Kidney (tissue), 14 donors: ENCODE results near the gene CALR. TPM values are rescaled to one million over a fixed set of nuclear protein-coding genes. Genes with fewer than 3 reads are reported as not detected.
"Not testable (repeated sequence)": the region's sequence is repeated elsewhere in the genome, so short reads cannot be mapped to it uniquely, and the experiment has no call there.

Source experiments
- DNase-seq, 5 donors: peaks; one replicate each; pipeline ENCODE4 v3.0.0-alpha.2; 2013 to 2020
- FAIRE-seq: peaks from 2 replicates; lab custom pipeline; 2012; peaks lifted over from hg19 to GRCh38; lab: Jason Lieb, UNC
- H3K27ac ChIP-seq, 2 donors: one replicate each; pipeline ENCODE4 v1.7.0; 2013; ENCODE audit warnings: low read depth in 2 of 2, low read length in 2 of 2, inconsistent platforms in 1 of 2
- H3K27me3 ChIP-seq: one replicate; pipeline ENCODE4 v1.7.1; 2013; ENCODE audit warnings: low read length, inconsistent platforms; ENCODE audit not compliant: control insufficient read depth, insufficient read depth
- H3K36me3 ChIP-seq, 3 donors: one replicate each; pipeline versions ENCODE4 v1.7.0 to v1.7.1; 2013; ENCODE audit warnings: low read length in 3 of 3, control low read depth in 1 of 3, inconsistent platforms in 1 of 3; ENCODE audit not compliant: insufficient read depth in 3 of 3, control insufficient read depth in 2 of 3
- H3K4me1 ChIP-seq, 3 donors: one replicate each; pipeline versions ENCODE4 v1.7.0 to v1.7.1; 2013; ENCODE audit warnings: low read length in 3 of 3, inconsistent platforms in 1 of 3, low read depth in 1 of 3; ENCODE audit not compliant: control insufficient read depth in 2 of 3, insufficient read depth in 2 of 3
- H3K4me3 ChIP-seq, 3 donors: one replicate each; pipeline versions ENCODE4 v1.7.0 to v1.8.1; 2013; ENCODE audit warnings: low read length in 3 of 3, control low read depth in 1 of 3, inconsistent platforms in 1 of 3
- H3K9ac ChIP-seq, 3 donors: one replicate each; pipeline versions ENCODE4 v1.7.0 to v1.7.1; 2013; ENCODE audit warnings: low read length in 3 of 3, control low read depth in 1 of 3, inconsistent platforms in 1 of 3
- H3K9me3 ChIP-seq, 3 donors: one replicate each; pipeline versions ENCODE4 v1.7.0 to v1.7.1; 2013; ENCODE audit warnings: low read length in 3 of 3, control low read depth in 1 of 3, inconsistent platforms in 1 of 3; ENCODE audit not compliant: control insufficient read depth in 2 of 3, insufficient read depth in 1 of 3
- CTCF ChIP-seq: IDR thresholded peaks from 3 replicates; pipeline ENCODE4 v1.5.1; 2012; ENCODE audit warnings: mild to moderate bottlenecking, moderate library complexity, borderline replicate concordance; ENCODE audit not compliant: insufficient read depth; ENCODE audit errors: extremely low read depth
- intact Hi-C: fragments of 100-400 bp; cut with DNase I; formaldehyde crosslinking; loops from one replicate; pipeline ENCODE4 v1.11.1; 2022
- polyA plus RNA-seq: library from polyadenylated mRNA; stranded (reverse); fragments of 350-450 nt; fragmentation: Illumina TruSeq; extraction: RNeasy Lipid Tissue Mini Kit (QIAGEN cat#74804); gene quantifications from one replicate; pipeline ENCODE4 v1.2.3, GENCODE V29; 2014; ENCODE audit warnings: low read depth, low replicate concordance; ENCODE audit not compliant: insufficient read depth
- total RNA-seq: library from RNA; stranded (reverse); fragmentation: NEBNext Ultra II Directional; extraction: Animal tissue kit (Norgen Biotek cat#: 25700); gene quantifications from one replicate; pipeline ENCODE4 v1.2.1, GENCODE V29; 2021
- donor health status: control.
- donor health status: control.
- donor health status: control.
- donor health status: control.
- donor health status: control.
- donor health status: DM: yes; HTN: yes; CAD: no.
- donor health status: Normal renal cell carcinoma (clear cell type).

Gene CALR
- total and polyA plus RNA-seq, 2 donors from 2014 or later = 1,037 to 1,087 TPM

- FAIRE-seq (no peak), DNase-seq (peak in 1 of 5 donors; percentile 65)
- no peak overlapping the region for H3K9ac ChIP-seq
- no peak overlapping the region for H3K27ac ChIP-seq
- no peaks in the 10 kb centered on the region for H3K27me3 ChIP-seq
- no peak for TF ChIP-seq CTCF
- peaks cover 0 to 14% (median 4%) of the 10 kb centered on the region in 3 donors for H3K4me1 ChIP-seq
- H3K4me3 ChIP-seq = peak overlapping the region in 1 of 3 donors; percentile 47
- H3K36me3 ChIP-seq = no peaks in the 10 kb centered on the region
- intact Hi-C loops = no loop called here
- no peaks in the 10 kb centered on the region for H3K9me3 ChIP-seq
These were observed 25.8 kb upstream of the CALR start for GRCh38 chr19:12912571-12912970.

- Histone ChIP-seq H3K4me3 (peak overlapping the region in 1 of 3 donors; percentile 47), H3K27ac (no peak overlapping the region), H3K9ac (no peak overlapping the region), H3K27me3 (no peaks in the 10 kb centered on the region), H3K36me3 (no peaks in the 10 kb centered on the region), H3K4me1 (peaks cover 0 to 14% (median 4%) of the 10 kb centered on the region in 3 donors), H3K9me3 (no peaks in the 10 kb centered on the region)
- intact Hi-C loops = no loop called here
- FAIRE-seq (no peak), DNase-seq (peak; percentile 60 to 92 (median 75))
- TF ChIP-seq CTCF = no peak
These were observed 25.3 kb upstream of the CALR start for GRCh38 chr19:12913011-12913561.

- no peaks in the 10 kb centered on the region for H3K9me3 ChIP-seq
- H3K27ac ChIP-seq = no peak overlapping the region
- peak in 3 of 5 donors; percentile 25 to 56 (median 33) for DNase-seq
- TF ChIP-seq CTCF = no peak
- no peaks in the 10 kb centered on the region for H3K27me3 ChIP-seq
- H3K36me3 ChIP-seq = no peaks in the 10 kb centered on the region
- no peak for FAIRE-seq
- peaks cover 0 to 14% (median 8%) of the 10 kb centered on the region in 3 donors for H3K4me1 ChIP-seq
- intact Hi-C loops = no loop called here
- H3K4me3 ChIP-seq = peak overlapping the region in 1 of 3 donors; percentile 47
- no peak overlapping the region for H3K9ac ChIP-seq
These were observed 24.3 kb upstream of the CALR start for GRCh38 chr19:12913851-12914690.

- DNase-seq, H3K27ac ChIP-seq, intact Hi-C loops, H3K4me3 ChIP-seq, H3K9ac ChIP-seq, H3K36me3 ChIP-seq, FAIRE-seq, H3K27me3 ChIP-seq, H3K9me3 ChIP-seq: not testable (repeated sequence)
- H3K4me1 ChIP-seq = peaks cover 0 to 14% (median 8%) of the 10 kb centered on the region in 3 donors
These were observed 22.5 kb upstream of the CALR start for GRCh38 chr19:12915860-12916259.
